ENCODE results near the gene PLD4.

The PLD4 gene

GRCh38 chr14:104877806-104878550, 46.7 kb upstream of the PLD4 start:
- Mint-ChIP-seq H3K9me3 (no peaks in the 10 kb centered on the region), H3K27ac (no peak overlapping the region), H3K27me3 (ENCODE audit: low read depth, poor library complexity) (peaks cover 9% of the 10 kb centered on the region), H3K4me1 (peaks cover 18% of the 10 kb centered on the region), H3K36me3 (ENCODE audit: low read depth) (no peaks in the 10 kb centered on the region), H3K4me3 (no peak overlapping the region)
- TF ChIP-seq, protein P1, sequence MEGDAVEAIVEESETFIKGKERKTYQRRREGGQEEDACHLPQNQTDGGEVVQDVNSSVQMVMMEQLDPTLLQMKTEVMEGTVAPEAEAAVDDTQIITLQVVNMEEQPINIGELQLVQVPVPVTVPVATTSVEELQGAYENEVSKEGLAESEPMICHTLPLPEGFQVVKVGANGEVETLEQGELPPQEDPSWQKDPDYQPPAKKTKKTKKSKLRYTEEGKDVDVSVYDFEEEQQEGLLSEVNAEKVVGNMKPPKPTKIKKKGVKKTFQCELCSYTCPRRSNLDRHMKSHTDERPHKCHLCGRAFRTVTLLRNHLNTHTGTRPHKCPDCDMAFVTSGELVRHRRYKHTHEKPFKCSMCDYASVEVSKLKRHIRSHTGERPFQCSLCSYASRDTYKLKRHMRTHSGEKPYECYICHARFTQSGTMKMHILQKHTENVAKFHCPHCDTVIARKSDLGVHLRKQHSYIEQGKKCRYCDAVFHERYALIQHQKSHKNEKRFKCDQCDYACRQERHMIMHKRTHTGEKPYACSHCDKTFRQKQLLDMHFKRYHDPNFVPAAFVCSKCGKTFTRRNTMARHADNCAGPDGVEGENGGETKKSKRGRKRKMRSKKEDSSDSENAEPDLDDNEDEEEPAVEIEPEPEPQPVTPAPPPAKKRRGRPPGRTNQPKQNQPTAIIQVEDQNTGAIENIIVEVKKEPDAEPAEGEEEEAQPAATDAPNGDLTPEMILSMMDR (IDR thresholded peaks at IDR 0.05) = no peak
- DNase-seq = peak; percentile 0

GRCh38 chr14:104878582-104878981, 46.1 kb upstream of the PLD4 start:
- Mint-ChIP-seq H3K36me3 (ENCODE audit: low read depth) (no peaks in the 10 kb centered on the region), H3K9me3 (no peaks in the 10 kb centered on the region), H3K27me3 (ENCODE audit: low read depth, poor library complexity) (peaks cover 9% of the 10 kb centered on the region), H3K4me3 (no peak overlapping the region), H3K4me1 (peaks cover 13% of the 10 kb centered on the region), H3K27ac (no peak overlapping the region)
- TF ChIP-seq, protein P1 (IDR thresholded peaks at IDR 0.05) = no peak
- peak; percentile 23 for DNase-seq

GRCh38 chr14:104879201-104879982, 45.3 kb upstream of the PLD4 start:
- Mint-ChIP-seq H3K27me3 (ENCODE audit: low read depth, poor library complexity) (peaks cover 9% of the 10 kb centered on the region), H3K27ac (no peak overlapping the region), H3K9me3 (no peaks in the 10 kb centered on the region), H3K36me3 (ENCODE audit: low read depth) (no peaks in the 10 kb centered on the region), H3K4me1 (peaks cover 13% of the 10 kb centered on the region), H3K4me3 (no peak overlapping the region)
- TF ChIP-seq, protein P1 (IDR thresholded peaks at IDR 0.05) = no peak
- peak; percentile 4 for DNase-seq

GRCh38 chr14:104879983-104880565, 44.6 kb upstream of the PLD4 start:
- peak; percentile 0 for DNase-seq
- Mint-ChIP-seq H3K4me1 (peaks cover 13% of the 10 kb centered on the region), H3K27me3 (ENCODE audit: low read depth, poor library complexity) (peaks cover 7% of the 10 kb centered on the region), H3K36me3 (ENCODE audit: low read depth) (no peaks in the 10 kb centered on the region), H3K4me3 (no peak overlapping the region), H3K27ac (no peak overlapping the region), H3K9me3 (no peaks in the 10 kb centered on the region)
- TF ChIP-seq, protein P1 (IDR thresholded peaks at IDR 0.05) = no peak

DNA sequence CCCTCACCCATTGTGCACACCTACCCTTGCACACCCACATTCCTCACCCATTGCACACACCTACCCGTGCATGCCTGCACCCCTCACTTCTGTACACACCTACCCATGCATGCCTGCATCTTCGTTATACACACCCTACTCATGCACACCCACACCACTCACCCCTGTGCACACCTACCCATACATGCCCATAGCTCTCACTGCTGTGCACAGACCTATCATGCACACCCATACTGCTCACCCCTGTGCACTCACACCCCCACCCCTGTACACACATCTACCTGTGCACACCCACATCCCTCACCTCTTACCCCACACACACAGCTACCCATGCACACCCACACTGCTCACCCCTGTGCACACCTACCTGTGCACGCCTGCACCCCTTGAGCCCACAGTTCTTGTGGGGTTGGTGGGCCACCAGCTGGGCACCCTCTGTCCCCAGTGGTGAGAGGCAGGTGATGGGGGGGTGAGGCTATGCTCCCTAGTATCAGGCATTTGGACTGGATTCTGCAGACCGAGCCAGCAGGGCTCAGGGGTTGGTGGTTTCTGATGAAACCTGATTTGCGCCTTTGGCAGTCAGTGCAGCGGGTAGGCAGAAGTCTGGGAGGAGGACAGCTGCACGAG, 44.0 kb upstream of the PLD4 start:
- Mint-ChIP-seq H3K27ac (no peak overlapping the region), H3K27me3 (ENCODE audit: low read depth, poor library complexity) (peaks cover 6% of the 10 kb centered on the region), H3K4me3 (no peak overlapping the region), H3K9me3 (no peaks in the 10 kb centered on the region), H3K36me3 (ENCODE audit: low read depth) (no peaks in the 10 kb centered on the region), H3K4me1 (peaks cover 10% of the 10 kb centered on the region)
- TF ChIP-seq, protein P1 (IDR thresholded peaks at IDR 0.05) = no peak
- peak; percentile 0 for DNase-seq

All from nephron progenitor cell (in vitro differentiated cells).